ENCODE data around the gene AMBRA1. TPM values are rescaled to one million over a fixed set of nuclear protein-coding genes. Genes with fewer than 3 reads are reported as not detected.
A peak's percentile ranks its signal among the peaks of the same experiment; 100 is the strongest.

The AMBRA1 gene
- total and polyA plus RNA-seq, 2 donors from 2014 or later: 8.0 to 32.6 TPM

DNA sequence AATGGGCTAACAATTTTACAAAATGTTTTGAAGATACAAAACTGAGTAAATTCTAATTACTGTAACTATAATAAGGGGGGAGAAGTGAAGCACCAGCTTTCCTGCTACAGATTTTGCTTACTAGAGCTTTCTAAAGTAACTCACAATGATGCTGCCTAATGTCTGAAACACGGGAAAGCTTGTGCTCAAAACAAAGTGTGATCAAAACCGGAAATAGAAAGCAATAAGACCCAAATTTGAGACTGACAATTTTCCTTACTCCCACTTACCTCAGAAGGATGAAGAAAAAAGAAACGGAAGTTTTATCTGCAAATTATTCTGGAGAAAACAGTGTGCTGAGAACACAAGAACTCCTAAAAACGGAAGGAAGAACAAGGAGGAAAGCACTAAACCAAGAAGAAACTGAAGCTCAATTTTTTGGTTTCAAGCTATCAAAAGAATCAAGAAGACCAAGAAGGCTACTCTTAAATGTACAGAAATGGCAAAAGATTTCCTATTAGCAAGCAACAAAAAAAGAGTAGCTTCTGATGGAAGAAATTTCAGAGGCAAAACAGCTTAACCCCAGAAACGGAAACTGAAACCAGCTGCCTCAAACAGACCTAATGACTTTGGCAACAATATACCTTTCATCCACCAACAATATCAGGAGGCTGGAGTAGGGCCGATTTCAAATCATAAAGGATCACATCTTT is 33.4 kb downstream of the AMBRA1 start:
- H3K27me3 ChIP-seq (ENCODE audit: control insufficient read depth, insufficient read depth, low read length): no peaks in the 10 kb centered on the region
- no peaks in the 10 kb centered on the region for H3K9me3 ChIP-seq (ENCODE audit: control insufficient read depth in 2 of 3, insufficient read depth in 1 of 3, low read length in 3 of 3)
- peak in 2 of 5 donors; percentile 30 to 47 for DNase-seq
- intact Hi-C loops (cut with DNase I): no loop called here
- peak overlapping the region; percentile 12 to 64 (median 47) for H3K4me3 ChIP-seq (ENCODE audit: low read length in 3 of 3)
- no peak for FAIRE-seq
- H3K27ac ChIP-seq (ENCODE audit: low read depth in 2 of 2, low read length in 2 of 2): peak overlapping the region; percentile 51 to 82
- peaks cover 0 to 9% (median 2%) of the 10 kb centered on the region in 3 donors for H3K4me1 ChIP-seq (ENCODE audit: control insufficient read depth in 2 of 3, insufficient read depth in 2 of 3, low read depth in 1 of 3, low read length in 3 of 3)
- TF ChIP-seq, protein P1, sequence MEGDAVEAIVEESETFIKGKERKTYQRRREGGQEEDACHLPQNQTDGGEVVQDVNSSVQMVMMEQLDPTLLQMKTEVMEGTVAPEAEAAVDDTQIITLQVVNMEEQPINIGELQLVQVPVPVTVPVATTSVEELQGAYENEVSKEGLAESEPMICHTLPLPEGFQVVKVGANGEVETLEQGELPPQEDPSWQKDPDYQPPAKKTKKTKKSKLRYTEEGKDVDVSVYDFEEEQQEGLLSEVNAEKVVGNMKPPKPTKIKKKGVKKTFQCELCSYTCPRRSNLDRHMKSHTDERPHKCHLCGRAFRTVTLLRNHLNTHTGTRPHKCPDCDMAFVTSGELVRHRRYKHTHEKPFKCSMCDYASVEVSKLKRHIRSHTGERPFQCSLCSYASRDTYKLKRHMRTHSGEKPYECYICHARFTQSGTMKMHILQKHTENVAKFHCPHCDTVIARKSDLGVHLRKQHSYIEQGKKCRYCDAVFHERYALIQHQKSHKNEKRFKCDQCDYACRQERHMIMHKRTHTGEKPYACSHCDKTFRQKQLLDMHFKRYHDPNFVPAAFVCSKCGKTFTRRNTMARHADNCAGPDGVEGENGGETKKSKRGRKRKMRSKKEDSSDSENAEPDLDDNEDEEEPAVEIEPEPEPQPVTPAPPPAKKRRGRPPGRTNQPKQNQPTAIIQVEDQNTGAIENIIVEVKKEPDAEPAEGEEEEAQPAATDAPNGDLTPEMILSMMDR (IDR thresholded peaks at IDR 0.05; ENCODE audit: borderline replicate concordance, extremely low read depth, insufficient read depth): no peak
- H3K36me3 ChIP-seq (ENCODE audit: control insufficient read depth in 2 of 3, insufficient read depth in 3 of 3, low read length in 3 of 3): no peaks in the 10 kb centered on the region
- peak overlapping the region in 2 of 3 donors; percentile 14 to 37 for H3K9ac ChIP-seq (ENCODE audit: low read length in 3 of 3)

DNA sequence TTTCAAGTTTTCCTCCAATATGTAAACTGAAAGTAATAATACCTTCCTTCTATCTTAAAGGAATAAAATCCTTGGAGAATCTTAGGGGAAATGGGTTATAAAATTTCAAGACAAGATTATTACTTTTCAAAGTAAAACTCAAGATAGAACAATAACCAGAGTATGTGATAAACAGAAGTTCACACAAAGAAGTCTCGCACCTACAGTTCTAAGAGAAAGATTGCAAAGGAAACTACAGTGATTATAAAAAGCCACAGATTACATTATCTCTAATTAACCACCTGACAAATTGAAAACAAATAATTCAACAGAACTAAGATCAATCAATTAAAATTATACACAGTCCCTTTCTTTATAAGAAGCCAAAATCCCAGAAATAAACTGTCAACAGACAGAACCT is 34.0 kb downstream of the AMBRA1 start:
- Histone ChIP-seq H3K9me3 (ENCODE audit: control insufficient read depth in 2 of 3, insufficient read depth in 1 of 3, low read length in 3 of 3) (no peaks in the 10 kb centered on the region), H3K36me3 (ENCODE audit: control insufficient read depth in 2 of 3, insufficient read depth in 3 of 3, low read length in 3 of 3) (no peaks in the 10 kb centered on the region), H3K4me3 (ENCODE audit: low read length in 3 of 3) (no peak overlapping the region), H3K27me3 (ENCODE audit: control insufficient read depth, insufficient read depth, low read length) (no peaks in the 10 kb centered on the region), H3K9ac (ENCODE audit: low read length in 3 of 3) (no peak overlapping the region), H3K27ac (ENCODE audit: low read depth in 2 of 2, low read length in 2 of 2) (no peak overlapping the region), H3K4me1 (ENCODE audit: control insufficient read depth in 2 of 3, insufficient read depth in 2 of 3, low read depth in 1 of 3, low read length in 3 of 3) (peaks cover 0 to 16% (median 7%) of the 10 kb centered on the region in 3 donors)
- DNase-seq (no peak), FAIRE-seq (no peak)
- intact Hi-C loops (cut with DNase I): no loop called here
- TF ChIP-seq, protein P1 (IDR thresholded peaks at IDR 0.05; ENCODE audit: borderline replicate concordance, extremely low read depth, insufficient read depth): no peak

DNA sequence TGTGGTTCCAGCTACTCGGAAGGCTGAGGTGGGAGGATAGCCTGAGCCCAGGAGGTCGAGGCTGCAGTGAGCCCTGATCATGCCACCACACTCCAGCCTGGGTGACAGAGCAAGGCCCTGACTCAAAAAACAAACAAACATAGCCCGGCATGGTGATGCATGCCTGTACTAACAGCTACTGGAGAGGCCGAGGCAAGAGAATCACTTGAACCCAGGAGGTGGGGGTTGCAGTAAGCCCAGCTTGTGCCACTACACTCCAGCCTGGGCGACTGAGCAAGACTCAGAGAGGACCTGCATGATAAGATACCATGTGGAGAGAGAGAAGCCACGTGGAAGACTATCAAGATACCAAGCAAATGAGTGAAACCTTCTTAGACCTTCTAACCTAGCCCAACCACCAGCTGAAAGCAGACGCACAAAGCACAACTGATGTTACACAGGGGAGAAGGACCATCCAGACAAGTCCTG is 36.1 kb downstream of the AMBRA1 start:
- Histone ChIP-seq H3K4me1 (ENCODE audit: control insufficient read depth in 2 of 3, insufficient read depth in 2 of 3, low read depth in 1 of 3, low read length in 3 of 3) (peaks cover 3 to 24% (median 18%) of the 10 kb centered on the region in 3 donors), H3K36me3 (ENCODE audit: control insufficient read depth in 2 of 3, insufficient read depth in 3 of 3, low read length in 3 of 3) (no peaks in the 10 kb centered on the region)
- intact Hi-C loops (cut with DNase I): no loop called here

More for the DNA sequence above, 36.1 kb downstream of the AMBRA1 start:
- Histone ChIP-seq H3K27ac (ENCODE audit: low read depth in 2 of 2, low read length in 2 of 2) (no peak overlapping the region), H3K9me3 (ENCODE audit: control insufficient read depth in 2 of 3, insufficient read depth in 1 of 3, low read length in 3 of 3) (no peaks in the 10 kb centered on the region), H3K27me3 (ENCODE audit: control insufficient read depth, insufficient read depth, low read length) (no peaks in the 10 kb centered on the region), H3K4me3 (ENCODE audit: low read length in 3 of 3) (no peak overlapping the region), H3K9ac (ENCODE audit: low read length in 3 of 3) (no peak overlapping the region)
- FAIRE-seq: no peak
- TF ChIP-seq, protein P1 (IDR thresholded peaks at IDR 0.05; ENCODE audit: borderline replicate concordance, extremely low read depth, insufficient read depth): no peak
- no peak for DNase-seq
